Inferior parietal cortex (tissue), 1 donor: ENCODE data around the gene NAA10.
A peak's percentile ranks its signal among the peaks of the same experiment; 100 is the strongest.

Source experiments
- DNase-seq: peaks from one replicate; pipeline ENCODE4 v3.0.0-alpha.2; 2016; ENCODE audit errors: extremely low spot score

NAA10 gene

DNA sequence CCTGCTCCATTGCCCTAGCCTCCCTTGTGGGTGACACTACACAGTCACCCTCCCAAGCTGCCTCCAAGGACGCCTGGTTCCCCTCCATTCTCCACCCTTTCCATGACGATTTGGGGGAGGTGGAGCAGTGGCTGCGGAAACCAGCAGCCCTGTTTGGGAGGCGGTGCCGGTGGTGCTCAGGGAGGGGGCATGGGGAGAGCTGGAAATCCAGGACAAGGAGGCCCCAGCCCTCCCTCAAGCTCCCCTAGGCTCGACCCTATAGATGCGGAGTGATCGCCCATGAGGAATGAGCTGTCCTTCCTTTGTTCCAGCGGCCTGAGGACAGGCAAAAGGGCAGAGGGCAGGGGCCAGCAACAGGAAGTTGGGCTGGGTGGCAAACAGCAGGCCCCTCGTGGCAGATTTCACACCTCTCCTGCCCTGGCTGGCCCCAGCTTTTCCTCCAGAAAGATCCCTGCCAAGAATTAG is 13.2 kb upstream of the NAA10 start:
- DNase-seq = no peak

DNA sequence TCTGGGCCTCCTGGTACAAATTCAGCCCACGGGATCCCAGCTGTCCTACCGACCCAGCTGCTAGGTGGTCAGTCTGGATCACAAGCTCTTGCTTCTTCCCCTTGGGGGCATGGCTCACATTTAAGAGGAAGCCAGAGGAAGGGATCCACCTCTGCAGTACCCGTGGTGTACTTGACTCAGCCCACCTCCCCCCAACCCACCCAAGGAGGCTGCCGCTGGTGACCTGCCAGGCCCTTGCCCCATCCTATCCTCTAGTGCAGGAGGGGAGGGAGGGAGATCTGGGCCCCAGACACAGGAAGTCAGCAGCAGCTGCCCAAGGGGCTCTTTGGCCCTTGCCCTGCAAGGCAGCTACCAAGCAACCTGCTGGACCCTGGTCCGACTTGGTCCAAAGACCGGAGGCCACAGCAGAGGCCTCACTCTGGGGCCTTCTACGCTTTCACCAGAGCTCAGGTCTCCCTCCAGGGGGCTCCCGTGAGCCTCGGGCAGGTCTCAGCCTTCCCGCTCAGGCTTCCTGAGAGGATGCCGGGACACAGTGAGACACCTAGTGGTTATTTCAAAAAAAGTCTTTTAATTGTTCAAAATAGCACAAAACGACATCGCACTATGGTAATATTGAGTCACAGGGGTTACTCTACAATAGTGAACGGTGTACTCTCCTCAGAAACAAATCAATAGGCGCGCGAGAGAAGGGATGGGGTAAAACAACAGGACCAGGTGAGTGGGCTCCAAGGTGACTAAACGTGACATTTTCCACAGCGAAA is 12.4 kb upstream of the NAA10 start:
- DNase-seq = peak; percentile 58

DNA sequence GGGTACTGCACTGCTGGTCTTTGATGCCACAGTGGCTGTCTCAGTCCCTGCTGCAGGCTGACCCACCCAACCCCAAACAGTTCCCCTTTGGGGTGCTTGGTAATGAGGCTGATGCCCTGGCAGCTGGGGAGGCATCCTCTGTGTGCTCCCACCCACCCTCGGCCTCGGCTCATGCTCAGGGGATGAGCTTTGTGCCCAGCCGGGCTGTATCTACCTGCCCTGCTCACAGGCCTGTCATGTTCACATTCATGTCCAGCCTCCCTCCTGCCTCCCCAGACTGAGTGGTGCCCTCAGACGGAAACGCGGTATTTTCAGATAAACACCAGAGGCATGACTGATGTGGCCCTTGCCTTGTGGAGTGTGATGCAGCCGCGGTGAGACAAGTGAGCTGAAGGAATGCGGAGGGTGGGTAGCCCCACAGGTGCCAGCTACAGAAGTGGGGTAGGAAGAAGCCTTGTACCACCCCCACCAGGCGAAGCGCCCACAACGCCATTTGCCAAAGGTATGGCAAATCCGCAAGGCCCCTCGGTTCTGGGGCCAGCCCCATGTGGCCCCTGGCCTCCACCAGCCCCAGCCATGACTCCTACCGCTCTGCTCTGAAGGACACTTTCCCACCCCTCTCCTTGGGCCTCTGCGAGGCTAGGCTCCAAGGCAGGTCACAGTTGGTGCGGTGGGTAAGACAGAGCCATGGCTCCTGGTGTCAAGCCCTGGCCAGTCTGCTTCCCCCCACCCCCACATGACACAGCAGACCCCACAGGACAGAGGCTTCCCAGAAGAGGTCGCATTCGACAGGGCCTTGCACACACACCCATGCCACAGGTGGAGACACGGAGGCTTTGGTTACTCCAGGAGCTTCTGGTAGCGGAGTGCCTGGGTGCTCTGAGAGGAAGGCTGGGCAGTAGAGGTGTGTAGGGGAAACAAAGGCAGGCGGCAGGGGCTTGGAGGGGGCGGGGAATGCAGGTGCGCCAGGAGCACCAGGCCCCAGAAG is 11.4 kb upstream of the NAA10 start:
- no peak for DNase-seq

DNA sequence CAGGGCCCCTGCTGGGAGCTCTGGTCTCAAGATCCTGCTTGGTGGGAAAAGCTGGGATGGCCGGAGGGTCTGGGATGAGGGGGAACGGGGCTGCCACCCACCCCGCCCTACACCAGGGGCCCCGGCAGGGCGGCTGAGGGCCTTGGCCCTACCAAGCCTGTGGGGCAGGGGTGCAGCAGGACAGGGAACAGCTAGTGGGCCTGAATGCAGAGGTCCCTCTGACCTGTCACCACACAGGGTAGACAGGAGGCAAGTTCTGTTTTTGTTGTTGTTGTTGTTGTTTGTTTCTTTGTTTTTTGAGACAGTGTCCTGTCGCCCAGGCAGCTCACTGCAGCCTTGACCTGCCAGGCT is 9.9 kb upstream of the NAA10 start:
- DNase-seq = no peak

DNA sequence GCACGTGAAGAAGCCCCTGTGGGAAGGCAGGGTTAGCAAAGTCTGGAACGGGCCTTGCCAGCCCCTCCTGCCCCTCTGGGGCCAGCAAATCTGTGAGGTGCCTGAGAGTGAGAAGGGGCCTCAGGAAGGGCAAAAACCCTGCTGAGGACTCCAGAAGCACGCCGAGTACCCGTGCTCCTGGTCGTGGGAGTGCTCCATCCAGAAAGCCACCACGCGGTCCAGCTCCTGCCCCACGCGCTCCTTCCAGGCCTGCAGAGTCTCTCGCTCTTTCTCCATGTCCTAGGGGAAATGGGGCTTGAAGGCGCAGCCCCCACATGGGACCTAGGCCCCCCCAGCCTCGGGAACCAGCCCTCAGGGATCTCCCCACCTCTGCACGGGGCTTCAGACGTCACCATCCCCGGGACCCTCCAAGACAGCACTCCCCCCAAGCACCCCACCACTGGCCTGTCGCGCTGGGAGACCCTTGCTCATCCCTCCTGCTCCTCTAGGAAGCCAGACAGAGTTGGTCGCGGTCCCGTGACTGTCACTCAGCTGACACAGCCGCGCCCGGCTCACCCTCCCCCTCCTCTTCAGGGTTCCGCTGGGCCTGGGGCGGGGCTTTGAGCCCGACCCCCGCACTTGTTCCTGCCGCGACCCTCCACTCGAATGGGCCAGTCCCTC is 9.4 kb upstream of the NAA10 start, which contains the start of gene RENBP:
TSS of gene RENBP (minus strand) at position 504 of the 660 bp plus-strand sequence. CDS start at position 471, 33 bp downstream.
- no peak for DNase-seq

DNA sequence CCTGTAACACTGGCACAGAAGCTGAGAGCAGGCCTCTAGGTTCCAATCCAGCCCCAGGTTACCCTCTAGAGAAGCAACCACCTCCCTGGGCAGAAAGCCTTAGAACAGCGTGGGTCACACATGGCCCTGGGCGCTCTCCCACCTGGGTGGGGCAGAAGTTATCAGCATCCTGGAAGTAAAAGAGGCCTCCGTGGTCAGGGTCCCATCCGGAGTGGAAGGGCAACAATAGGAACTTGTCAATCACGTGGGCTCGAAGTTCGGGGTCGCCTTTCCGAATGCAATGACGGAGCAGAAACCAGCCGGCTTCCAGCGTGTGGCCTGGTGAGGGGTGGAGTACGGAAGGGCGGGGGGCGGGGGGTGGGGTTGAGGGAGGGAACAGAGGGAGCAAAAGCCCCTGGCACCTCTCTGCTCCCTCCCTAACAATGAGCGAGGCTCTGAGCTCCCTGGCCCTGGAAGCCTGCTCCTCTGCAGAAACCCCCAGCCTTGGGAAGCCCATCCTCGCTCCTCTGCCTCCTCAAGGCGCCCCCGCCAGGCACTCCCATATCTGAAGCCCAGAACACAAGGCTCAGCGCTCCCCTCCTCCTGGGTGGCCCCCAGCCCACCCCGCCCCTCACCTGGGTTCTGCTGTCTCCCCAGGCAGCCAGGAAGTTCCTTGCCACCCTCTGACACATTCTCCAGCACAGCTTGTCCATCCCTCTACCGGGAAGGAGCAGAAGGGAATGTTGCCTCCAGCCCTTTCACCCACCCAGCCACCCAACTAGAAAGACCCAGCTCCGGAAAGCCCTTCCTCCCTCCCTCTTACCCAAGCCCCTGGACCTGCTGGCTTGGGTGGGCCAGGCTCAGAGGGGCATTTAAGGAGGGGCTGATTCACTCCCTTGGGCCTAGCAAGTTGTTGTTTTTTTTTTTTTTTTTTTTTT is 6.8 kb upstream of the NAA10 start:
- no peak for DNase-seq

DNA sequence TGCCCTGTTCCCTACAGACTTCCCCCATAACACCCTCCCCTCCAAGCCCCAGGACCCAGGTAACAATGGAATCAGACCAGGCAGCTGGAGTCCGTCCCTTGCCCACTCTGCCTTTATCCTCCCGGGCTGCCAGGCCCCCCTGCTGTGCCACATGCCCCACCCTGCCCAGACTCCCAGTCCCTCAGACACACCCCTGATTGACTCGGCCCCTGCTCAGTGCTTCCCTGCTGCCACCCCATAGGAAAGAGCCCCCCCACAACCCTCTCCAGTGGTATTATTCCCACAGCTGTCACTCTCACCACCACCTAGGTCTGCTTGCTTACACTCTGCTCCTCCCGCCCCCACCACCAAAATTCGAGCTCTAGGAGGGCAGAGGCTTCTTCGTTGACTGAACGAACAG is 4.7 kb upstream of the NAA10 start:
- no peak for DNase-seq

DNA sequence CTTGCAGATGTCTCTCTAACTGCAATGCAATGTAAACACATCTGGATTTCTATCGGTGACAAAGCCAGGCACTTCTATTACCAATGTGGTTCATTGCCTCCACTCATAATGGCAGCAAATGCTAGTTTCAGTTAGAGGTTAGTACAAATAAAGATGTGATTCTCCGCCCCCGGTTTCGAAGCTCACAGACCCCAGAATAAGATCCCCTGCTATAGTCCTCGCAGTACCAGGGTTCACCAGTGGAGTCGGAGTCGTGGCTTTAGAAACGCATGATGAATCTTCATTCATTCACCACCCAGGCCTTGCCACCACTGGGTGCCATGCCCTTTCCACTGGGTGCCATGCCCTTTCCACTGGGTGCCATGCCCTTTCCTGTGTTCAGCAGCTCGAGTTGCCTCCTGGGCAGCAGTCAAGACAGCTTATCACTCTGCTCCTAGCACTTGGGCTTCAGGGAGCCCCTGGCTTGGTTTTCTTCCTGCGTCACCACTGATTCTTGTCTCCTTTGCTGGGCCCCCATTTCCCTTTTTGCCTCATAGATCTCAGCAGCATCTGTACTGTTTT is 3.5 kb upstream of the NAA10 start:
- no peak for DNase-seq

DNA sequence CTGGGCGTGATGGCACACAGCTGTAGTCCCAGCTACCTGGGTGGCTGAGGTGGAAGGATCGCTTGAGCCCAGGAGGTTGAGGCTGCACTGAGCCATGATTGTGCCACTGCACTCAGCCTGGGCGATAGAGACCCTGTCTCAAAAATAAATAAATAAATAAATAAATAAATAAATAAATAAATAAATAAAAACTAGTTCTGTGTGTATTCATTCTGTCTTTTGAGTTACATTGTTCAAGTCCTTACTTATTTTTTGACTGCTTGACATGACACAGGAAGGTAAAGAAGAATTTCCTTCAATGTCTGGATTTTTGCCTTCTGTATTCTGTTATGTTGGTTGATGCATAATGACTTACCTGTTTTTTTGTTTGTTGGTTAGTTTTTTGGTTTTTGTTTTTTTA is 2.2 kb upstream of the NAA10 start:
- DNase-seq = no peak

DNA sequence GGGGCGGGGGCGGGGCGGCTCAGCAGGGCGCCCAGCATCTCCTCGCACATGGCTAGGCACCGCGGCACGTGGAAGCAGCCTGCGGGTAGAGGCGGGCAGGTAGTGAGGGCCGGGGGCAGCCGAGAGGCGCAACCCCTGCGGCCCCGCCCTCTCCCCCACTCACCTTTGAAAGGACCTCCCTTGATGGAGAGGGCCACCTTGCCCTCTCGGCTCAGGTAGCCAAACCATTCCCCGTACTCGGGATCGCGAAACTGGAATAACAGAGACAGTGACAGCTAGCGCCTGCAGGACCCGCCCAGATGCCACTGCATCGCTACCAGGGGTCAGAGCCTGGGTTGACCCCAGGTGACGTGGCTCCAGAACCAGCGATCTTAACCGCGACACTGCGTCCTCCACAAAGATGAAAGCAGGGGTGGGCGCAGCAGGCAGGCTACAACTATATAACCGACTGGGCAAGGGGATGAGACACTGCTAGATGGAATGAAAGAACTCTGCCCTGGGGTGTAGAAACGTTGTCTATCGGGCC is 552 bp upstream of the NAA10 start:
- no peak for DNase-seq

DNA sequence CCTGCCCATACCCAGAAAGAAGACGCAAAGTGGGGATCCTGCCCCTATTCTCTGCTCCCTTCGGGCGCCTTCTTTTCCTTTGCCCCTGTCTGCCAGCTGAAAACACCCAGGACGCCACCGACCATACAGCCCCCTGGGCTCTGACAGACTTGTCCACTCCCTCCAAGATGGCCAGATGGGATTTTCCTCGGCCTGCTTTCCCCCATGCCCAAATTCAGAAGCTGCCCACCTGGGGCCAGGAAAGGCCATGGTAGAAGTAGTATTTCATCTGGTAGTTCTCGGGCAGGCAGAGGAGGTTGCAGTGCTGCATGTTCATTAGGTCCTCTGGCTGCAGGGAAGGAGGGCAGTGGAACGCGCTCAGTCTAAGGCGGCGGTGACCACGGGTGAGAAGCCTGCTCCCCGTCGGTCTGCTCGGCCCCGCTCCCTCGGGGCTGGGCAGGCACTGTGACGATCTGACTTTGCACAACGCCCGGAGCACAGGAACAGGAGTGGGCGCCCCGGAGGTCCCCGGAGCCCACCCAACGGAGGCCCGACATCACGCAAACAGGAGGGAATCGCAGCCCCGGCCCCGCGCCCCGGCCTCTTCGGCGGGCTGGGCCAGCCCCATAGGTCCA is 582 bp downstream of the NAA10 start:
- no peak for DNase-seq

DNA sequence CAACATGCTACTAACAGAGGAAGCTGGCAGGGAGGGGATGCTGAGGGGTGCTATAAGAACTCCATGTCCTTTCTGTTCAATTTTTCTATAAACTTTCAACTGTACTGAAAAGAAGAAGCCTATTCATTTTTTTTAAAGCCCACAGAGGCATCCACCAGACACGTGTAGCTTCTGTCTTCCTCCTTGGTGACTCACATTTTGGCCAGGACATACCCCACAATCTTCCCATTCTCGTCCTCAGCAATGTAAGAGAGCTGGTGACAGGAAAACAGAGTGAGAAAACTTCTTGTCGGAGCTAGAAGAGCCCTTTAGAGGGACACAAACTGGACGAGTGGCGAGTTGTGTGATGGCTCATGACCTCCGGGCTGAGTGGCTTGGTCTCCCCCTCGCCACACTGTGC is 1.1 kb downstream of the NAA10 start:
- no peak for DNase-seq

DNA sequence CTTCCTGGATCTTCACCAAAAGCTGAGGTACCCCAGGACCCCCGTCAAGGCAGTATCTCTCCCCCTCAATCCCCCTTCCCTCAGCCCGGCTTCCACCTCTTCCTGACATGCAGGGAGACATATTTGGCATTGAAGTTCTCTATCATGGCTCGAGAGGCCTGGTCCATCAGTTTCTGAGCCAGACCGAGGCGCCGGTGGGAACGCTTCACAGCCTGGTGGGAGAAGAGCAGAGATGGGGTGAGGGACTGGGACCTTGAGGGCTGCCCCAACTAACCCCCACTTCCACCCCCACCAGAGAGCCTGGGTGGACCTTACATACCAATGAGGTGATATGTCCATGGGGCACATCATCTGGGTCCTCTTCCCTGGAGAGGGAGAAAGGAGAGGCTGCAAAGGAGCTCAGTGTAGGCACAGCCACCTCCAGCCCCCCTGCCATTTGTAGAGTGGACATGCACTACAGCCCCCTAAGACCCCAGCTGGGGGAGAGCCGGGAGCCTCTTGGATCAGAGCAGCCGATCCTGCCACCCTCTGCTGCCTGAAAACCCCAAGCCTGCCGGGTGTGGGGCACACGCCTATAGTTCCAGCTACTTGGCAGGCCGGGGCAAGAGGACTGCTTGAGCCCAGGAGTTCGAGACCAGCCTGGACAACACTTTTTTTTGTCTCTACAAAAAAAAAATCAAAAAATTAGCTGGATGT is 2.5 kb downstream of the NAA10 start:
- DNase-seq = no peak

DNA sequence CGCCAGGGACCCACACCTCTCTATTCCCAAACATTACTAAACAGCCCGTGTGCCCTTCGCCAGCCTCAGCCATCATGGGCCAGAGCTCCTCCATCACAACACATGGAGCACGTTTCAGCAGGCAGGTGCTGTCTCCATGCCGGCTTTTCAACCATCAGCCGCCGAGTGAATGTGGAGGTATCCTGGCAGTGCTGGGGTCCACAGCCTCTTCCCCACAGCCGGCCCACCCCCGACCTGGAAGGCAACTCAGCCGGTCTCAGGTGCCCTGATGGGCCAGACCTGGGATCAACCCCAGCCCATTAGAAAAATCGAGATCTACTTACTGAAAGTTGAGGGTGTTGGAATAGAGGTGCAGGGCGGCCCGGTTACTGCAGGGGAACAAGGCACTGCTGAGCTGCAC is 3.1 kb downstream of the NAA10 start:
- DNase-seq = no peak

DNA sequence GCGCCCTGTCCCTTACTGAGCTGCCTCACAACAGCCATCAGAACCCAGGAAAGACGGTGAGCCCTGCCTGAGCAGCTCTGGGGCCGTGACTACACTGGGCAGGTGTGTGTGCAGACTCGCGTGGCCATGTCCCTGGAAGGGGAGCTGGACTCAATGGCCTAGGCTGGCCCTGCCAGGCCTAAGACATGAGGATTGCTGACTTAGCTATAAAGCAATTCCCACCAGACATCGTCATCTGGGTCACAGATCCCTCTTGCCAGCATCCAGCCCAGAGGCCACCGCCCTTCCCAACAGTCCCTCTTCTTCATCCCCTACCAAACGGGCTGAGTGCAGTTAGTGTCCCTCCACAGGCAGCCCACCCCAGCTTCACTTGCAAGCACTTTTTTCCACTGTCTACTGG is 3.7 kb downstream of the NAA10 start:
- DNase-seq = no peak

DNA sequence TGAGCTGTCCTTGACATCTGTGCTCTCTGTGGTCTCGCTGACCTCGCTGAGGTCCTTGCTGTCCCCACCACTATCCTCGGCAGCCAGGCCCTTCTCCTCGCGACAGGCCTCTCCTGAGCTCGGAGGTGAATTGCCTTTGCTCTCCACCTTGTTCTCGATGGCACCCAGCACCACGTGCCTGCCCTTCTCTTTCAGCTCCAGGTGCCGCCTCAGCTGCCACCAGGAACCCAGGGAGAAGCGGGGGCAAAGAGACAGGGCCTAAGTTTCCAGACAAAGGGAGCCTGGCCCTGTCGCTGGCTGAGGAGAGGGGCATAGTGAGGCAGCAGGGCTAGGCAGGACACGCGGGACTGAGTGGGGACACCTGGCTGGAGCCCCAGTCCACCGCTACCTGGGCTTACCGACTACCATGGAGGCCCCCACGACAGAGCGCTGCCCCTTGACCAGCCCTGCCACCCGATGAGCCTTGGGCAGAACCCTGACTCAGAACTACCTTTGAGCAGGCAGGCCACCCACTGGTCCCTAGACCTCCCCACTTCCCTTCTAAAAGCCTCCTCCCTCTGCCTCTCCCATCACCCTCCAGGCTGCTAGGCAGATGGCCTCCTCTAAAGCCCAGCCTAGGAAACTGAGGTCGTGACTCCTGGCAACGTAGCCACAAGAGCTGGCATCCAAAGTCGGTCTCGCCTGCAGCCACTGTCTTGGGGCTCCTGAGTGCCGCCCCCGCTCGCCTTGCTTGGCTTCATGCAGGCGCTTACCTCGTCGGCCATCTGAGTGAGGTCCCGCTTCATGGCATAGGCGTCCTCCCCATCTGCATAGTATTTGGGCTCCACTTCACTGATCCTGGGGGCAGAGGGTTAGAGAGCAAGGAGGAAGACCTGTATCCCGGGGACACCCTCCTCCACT is 4.6 kb downstream of the NAA10 start:
- DNase-seq = no peak

DNA sequence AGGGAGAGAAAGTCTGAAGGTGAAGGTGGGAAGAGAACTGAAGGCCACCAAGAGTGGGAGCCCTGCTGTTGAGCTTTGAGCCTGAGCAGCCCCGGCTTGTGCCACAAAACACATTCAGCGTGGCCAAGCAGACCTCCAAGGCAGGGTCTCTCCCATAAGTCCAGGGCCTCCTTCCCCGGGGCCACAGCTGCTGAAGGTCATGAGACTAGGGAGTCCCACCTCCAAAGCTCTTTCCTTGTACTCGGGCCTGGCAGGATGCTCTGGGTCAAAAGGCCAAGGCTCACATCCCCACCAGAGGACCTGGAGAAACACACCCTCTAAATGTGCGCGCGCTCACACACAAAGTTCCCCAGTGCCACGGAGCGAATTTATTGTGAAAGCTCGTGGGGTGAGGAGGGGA is 5.3 kb downstream of the NAA10 start:
- no peak for DNase-seq

DNA sequence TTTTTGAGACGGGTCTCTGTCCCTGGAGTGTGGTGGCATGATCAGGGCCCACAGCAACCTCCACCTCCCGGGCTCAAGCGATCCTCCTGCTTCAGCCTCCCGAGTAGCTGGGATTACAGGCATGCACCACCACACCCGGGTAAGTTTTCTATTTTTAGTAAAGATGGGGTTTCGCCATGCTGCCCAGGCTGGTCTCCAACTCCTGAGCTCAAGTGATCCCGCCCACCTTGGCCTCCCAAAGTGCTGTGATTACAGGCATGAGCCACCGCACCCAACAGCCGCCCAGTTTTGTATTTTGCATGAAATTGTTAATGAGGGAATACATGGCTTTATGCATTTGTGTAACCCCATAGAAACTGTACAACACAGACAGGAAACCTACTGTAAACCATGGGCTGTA is 6.0 kb downstream of the NAA10 start:
- no peak for DNase-seq
